Mucosa of stomach (tissue), 1 donor: ENCODE data around the gene ODF4.
A peak's percentile ranks its signal among the peaks of the same experiment; 100 is the strongest.
"Not testable (repeated sequence)": the region's sequence is repeated elsewhere in the genome, so short reads cannot be mapped to it uniquely, and the experiment has no call there.

Source experiments
- H3K27me3 ChIP-seq: one replicate; pipeline ENCODE4 v1.7.0; 2013; ENCODE audit warnings: mild to moderate bottlenecking, low read length; ENCODE audit not compliant: control insufficient read depth, insufficient read depth
- H3K36me3 ChIP-seq: one replicate; pipeline ENCODE4 v1.7.0; 2013; ENCODE audit warnings: low read length; ENCODE audit not compliant: control insufficient read depth, insufficient read depth
- H3K4me1 ChIP-seq: one replicate; pipeline ENCODE4 v1.7.0; 2013; ENCODE audit warnings: mild to moderate bottlenecking, low read length; ENCODE audit not compliant: control insufficient read depth, insufficient read depth
- H3K4me3 ChIP-seq: one replicate; pipeline ENCODE4 v1.7.0; 2013; ENCODE audit warnings: low read length
- H3K9ac ChIP-seq: one replicate; pipeline ENCODE4 v1.7.0; 2013; ENCODE audit warnings: mild to moderate bottlenecking, low read length, moderate library complexity
- H3K9me3 ChIP-seq: one replicate; pipeline ENCODE4 v1.7.0; 2013; ENCODE audit warnings: mild to moderate bottlenecking, low read length, moderate library complexity; ENCODE audit not compliant: control insufficient read depth
- donor health status: Pancreatic carcinoma.

The ODF4 gene

GRCh38 chr17:8359769-8360168, 20.1 kb downstream of the ODF4 start:
- H3K4me1 ChIP-seq, result no peaks in the 10 kb centered on the region
- H3K9me3 ChIP-seq, result no peaks in the 10 kb centered on the region
- no peak overlapping the region for H3K9ac ChIP-seq
- no peak overlapping the region for H3K4me3 ChIP-seq
- no peaks in the 10 kb centered on the region for H3K27me3 ChIP-seq
- no peaks in the 10 kb centered on the region for H3K36me3 ChIP-seq

GRCh38 chr17:8360260-8360659, 20.6 kb downstream of the ODF4 start:
- Histone ChIP-seq H3K27me3 (no peaks in the 10 kb centered on the region), H3K4me1 (no peaks in the 10 kb centered on the region), H3K4me3 (no peak overlapping the region), H3K9me3 (no peaks in the 10 kb centered on the region), H3K36me3 (no peaks in the 10 kb centered on the region), H3K9ac (no peak overlapping the region)

GRCh38 chr17:8360751-8361150, 21.1 kb downstream of the ODF4 start:
- Histone ChIP-seq H3K36me3 (no peaks in the 10 kb centered on the region), H3K4me3 (no peak overlapping the region), H3K27me3 (no peaks in the 10 kb centered on the region), H3K9me3 (no peaks in the 10 kb centered on the region), H3K9ac (no peak overlapping the region), H3K4me1 (no peaks in the 10 kb centered on the region)

DNA sequence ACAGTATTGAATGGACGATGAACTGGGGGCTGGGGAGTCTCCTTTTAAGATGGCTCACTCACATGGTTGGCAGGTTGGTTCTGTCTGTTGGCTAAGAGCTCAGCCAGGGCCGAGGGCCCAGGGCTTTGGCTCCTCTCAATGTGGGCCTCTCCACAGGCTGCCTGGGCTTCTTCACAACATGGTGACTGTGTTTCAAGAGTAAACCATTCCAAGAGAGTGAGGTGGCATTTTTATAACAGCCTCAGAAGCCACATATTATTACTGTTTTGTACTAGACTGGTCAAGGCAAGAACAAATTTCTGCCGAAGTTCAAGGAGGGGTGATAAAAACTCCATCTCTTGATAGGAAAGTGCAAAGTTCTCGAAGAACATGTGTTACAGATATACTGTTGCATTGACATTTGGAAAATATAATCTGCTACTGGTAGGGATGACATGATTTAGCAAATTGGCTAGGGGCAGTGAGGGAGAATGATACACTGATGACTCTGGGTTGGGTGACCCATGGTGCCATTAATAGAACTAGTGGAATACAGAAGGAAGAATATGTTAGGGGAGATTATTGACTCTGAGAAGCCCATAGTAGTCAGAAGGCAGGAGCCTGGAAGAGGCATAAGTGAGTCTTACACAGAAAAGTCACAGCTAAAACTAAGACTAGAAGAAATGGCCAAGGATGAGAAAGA, 23.2 kb downstream of the ODF4 start:
- Histone ChIP-seq H3K9me3 (no peaks in the 10 kb centered on the region), H3K27me3 (no peaks in the 10 kb centered on the region), H3K36me3 (no peaks in the 10 kb centered on the region), H3K4me3 (no peak overlapping the region), H3K4me1 (no peaks in the 10 kb centered on the region), H3K9ac (no peak overlapping the region)

- Histone ChIP-seq H3K36me3 (no peaks in the 10 kb centered on the region), H3K27me3 (no peaks in the 10 kb centered on the region), H3K9ac (no peak overlapping the region), H3K4me1 (no peaks in the 10 kb centered on the region), H3K9me3 (no peaks in the 10 kb centered on the region), H3K4me3 (no peak overlapping the region)
These were observed 25.5 kb downstream of the ODF4 start for GRCh38 chr17:8365143-8365542.

DNA sequence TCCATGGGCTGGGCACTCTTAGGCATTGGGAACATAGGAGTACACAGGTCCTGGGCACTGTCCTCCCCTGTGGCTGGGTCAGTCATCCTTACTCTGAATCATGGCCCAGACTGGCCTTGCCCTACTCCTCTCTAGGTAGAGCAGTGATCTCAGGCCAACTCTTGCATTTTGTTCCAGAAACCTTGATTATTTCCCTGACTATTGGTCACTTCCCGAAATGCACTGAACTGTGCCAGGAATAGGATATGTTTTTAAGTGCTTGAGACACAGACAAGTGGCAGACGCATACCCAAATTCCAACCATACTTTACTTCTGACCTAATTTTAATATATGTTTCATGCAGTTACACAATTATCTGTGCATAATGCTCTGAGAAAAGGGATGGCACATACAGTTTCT, 26.6 kb downstream of the ODF4 start:
- H3K36me3 ChIP-seq, result no peaks in the 10 kb centered on the region
- H3K9me3 ChIP-seq, result no peaks in the 10 kb centered on the region
- no peak overlapping the region for H3K4me3 ChIP-seq
- H3K4me1 ChIP-seq, result no peaks in the 10 kb centered on the region
- no peak overlapping the region for H3K9ac ChIP-seq
- H3K27me3 ChIP-seq, result no peaks in the 10 kb centered on the region

- H3K27me3 ChIP-seq, result no peaks in the 10 kb centered on the region
These were observed 28.6 kb downstream of the ODF4 start for GRCh38 chr17:8368193-8368592.

DNA sequence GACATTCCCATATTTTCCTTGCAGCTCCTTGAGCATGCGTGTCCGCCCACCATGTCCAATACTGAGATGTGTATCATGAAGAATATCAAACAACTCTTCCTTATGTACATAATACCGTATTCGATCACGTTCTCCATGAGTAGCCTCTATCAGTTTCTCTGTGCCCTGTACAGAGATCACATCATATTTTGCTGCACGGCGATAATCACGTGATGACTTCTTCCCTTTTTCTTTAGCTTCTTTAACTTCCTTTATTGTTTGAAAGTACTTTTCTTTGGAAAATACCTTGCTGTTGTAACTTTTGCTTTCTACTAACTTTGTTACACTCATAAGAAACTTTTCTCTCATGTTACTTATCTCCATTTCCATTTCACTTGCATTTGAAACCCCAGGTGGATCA, 30.3 kb downstream of the ODF4 start:
- Histone ChIP-seq H3K4me3 (no peak overlapping the region), H3K9ac (no peak overlapping the region), H3K4me1 (no peaks in the 10 kb centered on the region), H3K9me3 (no peaks in the 10 kb centered on the region), H3K36me3 (no peaks in the 10 kb centered on the region), H3K27me3 (no peaks in the 10 kb centered on the region)

More at GRCh38 chr17:8368193-8368592, 28.6 kb downstream of the ODF4 start:
- Histone ChIP-seq H3K9ac (no peak overlapping the region), H3K4me1 (no peaks in the 10 kb centered on the region), H3K36me3 (no peaks in the 10 kb centered on the region), H3K9me3 (no peaks in the 10 kb centered on the region), H3K4me3 (no peak overlapping the region)

DNA sequence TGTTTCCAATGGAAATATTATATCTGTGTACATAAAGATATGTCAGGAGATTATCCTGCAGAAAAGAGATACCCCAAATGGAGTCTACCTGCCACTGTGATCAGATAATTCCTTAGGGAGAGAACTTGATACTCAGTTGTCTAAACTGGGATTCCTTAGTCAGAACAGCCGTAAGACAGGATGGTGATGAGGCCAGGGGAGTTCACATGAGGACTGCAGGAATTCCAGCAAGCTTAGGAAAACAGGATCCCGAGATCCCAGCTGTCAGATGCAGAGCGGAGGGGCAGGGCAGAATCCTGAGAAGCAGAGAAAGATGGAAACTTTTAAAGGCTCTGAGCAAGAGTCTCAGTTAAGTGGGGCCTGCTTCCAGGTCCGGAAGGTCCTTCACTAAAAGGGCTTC, 32.1 kb downstream of the ODF4 start:
- H3K4me1 ChIP-seq, result peaks cover 10% of the 10 kb centered on the region
- no peak overlapping the region for H3K9ac ChIP-seq
- no peak overlapping the region for H3K4me3 ChIP-seq
- H3K9me3 ChIP-seq, result no peaks in the 10 kb centered on the region
- no peaks in the 10 kb centered on the region for H3K27me3 ChIP-seq
- H3K36me3 ChIP-seq, result peaks cover under 1% of the 10 kb centered on the region

- Histone ChIP-seq H3K9ac (no peak overlapping the region), H3K4me1 (peaks cover 14% of the 10 kb centered on the region), H3K9me3 (no peaks in the 10 kb centered on the region), H3K36me3 (peaks cover 4% of the 10 kb centered on the region), H3K4me3 (no peak overlapping the region), H3K27me3 (no peaks in the 10 kb centered on the region)
These were observed 32.8 kb downstream of the ODF4 start for GRCh38 chr17:8372422-8372821.

- H3K9ac ChIP-seq, H3K4me3 ChIP-seq, H3K36me3 ChIP-seq: not testable (repeated sequence)
These were observed 34.2 kb downstream of the ODF4 start for GRCh38 chr17:8373856-8374255.

GRCh38 chr17:8375738-8376259, 36.2 kb downstream of the ODF4 start:
- Histone ChIP-seq H3K27me3 (no peaks in the 10 kb centered on the region), H3K4me1 (peaks cover 18% of the 10 kb centered on the region), H3K9me3 (no peaks in the 10 kb centered on the region), H3K4me3 (peak overlapping the region; percentile 56), H3K36me3 (peaks cover 9% of the 10 kb centered on the region), H3K9ac (peak overlapping the region; percentile 64)

More at GRCh38 chr17:8373856-8374255, 34.2 kb downstream of the ODF4 start:
- H3K27me3 ChIP-seq, H3K9me3 ChIP-seq: not testable (repeated sequence)
- H3K4me1 ChIP-seq, result peaks cover 14% of the 10 kb centered on the region
